ENCODE data around the gene USPL1.

USPL1 gene

GRCh38 chr13:30624630-30625029, 6.9 kb downstream of the USPL1 start:
- Histone ChIP-seq H3K27me3 (ENCODE audit: insufficient read depth, poor library complexity, severe bottlenecking) (no peaks in the 10 kb centered on the region), H3K4me1 (ENCODE audit: insufficient read depth, poor library complexity, severe bottlenecking) (peaks cover 10% of the 10 kb centered on the region), H3K27ac (ENCODE audit: poor library complexity, severe bottlenecking) (no peak overlapping the region), H3K9me3 (ENCODE audit: severe bottlenecking) (no peaks in the 10 kb centered on the region), H3K4me3 (ENCODE audit: severe bottlenecking) (no peak overlapping the region), H3K36me3 (ENCODE audit: low read depth) (peaks cover 70% of the 10 kb centered on the region)
- no peak for DNase-seq (ENCODE audit: low spot score)
- no peak for ATAC-seq (ENCODE audit: low read depth)
- TF ChIP-seq, protein P1, sequence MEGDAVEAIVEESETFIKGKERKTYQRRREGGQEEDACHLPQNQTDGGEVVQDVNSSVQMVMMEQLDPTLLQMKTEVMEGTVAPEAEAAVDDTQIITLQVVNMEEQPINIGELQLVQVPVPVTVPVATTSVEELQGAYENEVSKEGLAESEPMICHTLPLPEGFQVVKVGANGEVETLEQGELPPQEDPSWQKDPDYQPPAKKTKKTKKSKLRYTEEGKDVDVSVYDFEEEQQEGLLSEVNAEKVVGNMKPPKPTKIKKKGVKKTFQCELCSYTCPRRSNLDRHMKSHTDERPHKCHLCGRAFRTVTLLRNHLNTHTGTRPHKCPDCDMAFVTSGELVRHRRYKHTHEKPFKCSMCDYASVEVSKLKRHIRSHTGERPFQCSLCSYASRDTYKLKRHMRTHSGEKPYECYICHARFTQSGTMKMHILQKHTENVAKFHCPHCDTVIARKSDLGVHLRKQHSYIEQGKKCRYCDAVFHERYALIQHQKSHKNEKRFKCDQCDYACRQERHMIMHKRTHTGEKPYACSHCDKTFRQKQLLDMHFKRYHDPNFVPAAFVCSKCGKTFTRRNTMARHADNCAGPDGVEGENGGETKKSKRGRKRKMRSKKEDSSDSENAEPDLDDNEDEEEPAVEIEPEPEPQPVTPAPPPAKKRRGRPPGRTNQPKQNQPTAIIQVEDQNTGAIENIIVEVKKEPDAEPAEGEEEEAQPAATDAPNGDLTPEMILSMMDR (IDR thresholded peaks at IDR 0.05; ENCODE audit: poor library complexity, severe bottlenecking): no peak

- no peaks in the 10 kb centered on the region for H3K27me3 ChIP-seq (ENCODE audit: insufficient read depth, poor library complexity, severe bottlenecking)
- no peak overlapping the region for H3K27ac ChIP-seq (ENCODE audit: poor library complexity, severe bottlenecking)
- TF ChIP-seq, protein P1 (IDR thresholded peaks at IDR 0.05; ENCODE audit: poor library complexity, severe bottlenecking): no peak
- ATAC-seq (ENCODE audit: low read depth): no peak
- peaks cover 69% of the 10 kb centered on the region for H3K36me3 ChIP-seq (ENCODE audit: low read depth)
- no peaks in the 10 kb centered on the region for H3K4me1 ChIP-seq (ENCODE audit: insufficient read depth, poor library complexity, severe bottlenecking)
- H3K4me3 ChIP-seq (ENCODE audit: severe bottlenecking): no peak overlapping the region
- H3K9me3 ChIP-seq (ENCODE audit: severe bottlenecking): no peaks in the 10 kb centered on the region
- no peak for DNase-seq (ENCODE audit: low spot score)
Observed at GRCh38 chr13:30629527-30629926, 11.8 kb downstream of the USPL1 start.

DNA sequence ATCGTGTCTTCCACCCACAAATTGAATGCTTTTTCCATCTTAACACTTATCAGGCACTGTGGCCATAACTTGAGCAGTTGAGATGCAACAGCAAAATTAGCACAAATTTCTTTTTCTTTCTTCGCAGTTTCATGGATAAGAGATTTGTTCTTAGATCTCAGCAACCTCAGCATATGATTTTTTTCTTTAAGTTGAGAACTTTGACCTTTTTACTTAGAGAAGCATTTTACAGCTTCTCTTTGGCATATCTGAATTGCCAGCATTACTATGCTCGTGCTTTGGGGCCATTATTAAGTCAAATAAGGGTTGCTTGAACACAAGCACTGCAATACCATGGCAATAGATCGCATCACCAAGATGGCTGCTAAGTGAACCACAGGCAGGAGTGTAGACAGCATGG, 16.1 kb downstream of the USPL1 start:
- H3K9me3 ChIP-seq (ENCODE audit: severe bottlenecking): no peaks in the 10 kb centered on the region
- no peak overlapping the region for H3K4me3 ChIP-seq (ENCODE audit: severe bottlenecking)
- H3K27me3 ChIP-seq (ENCODE audit: insufficient read depth, poor library complexity, severe bottlenecking): no peaks in the 10 kb centered on the region
- ATAC-seq (ENCODE audit: low read depth) (no peak), DNase-seq (ENCODE audit: low spot score) (no peak)
- H3K36me3 ChIP-seq (ENCODE audit: low read depth): peaks cover 77% of the 10 kb centered on the region
- no peak overlapping the region for H3K27ac ChIP-seq (ENCODE audit: poor library complexity, severe bottlenecking)
- TF ChIP-seq, protein P1 (IDR thresholded peaks at IDR 0.05; ENCODE audit: poor library complexity, severe bottlenecking): no peak
- peaks cover 3% of the 10 kb centered on the region for H3K4me1 ChIP-seq (ENCODE audit: insufficient read depth, poor library complexity, severe bottlenecking)

- TF ChIP-seq, protein P1 (IDR thresholded peaks at IDR 0.05; ENCODE audit: poor library complexity, severe bottlenecking): no peak
- ATAC-seq (ENCODE audit: low read depth) (no peak), DNase-seq (ENCODE audit: low spot score) (no peak)
- Histone ChIP-seq H3K36me3 (ENCODE audit: low read depth) (peaks cover 81% of the 10 kb centered on the region), H3K4me3 (ENCODE audit: severe bottlenecking) (no peak overlapping the region), H3K27ac (ENCODE audit: poor library complexity, severe bottlenecking) (no peak overlapping the region), H3K4me1 (ENCODE audit: insufficient read depth, poor library complexity, severe bottlenecking) (peaks cover 3% of the 10 kb centered on the region), H3K9me3 (ENCODE audit: severe bottlenecking) (no peaks in the 10 kb centered on the region), H3K27me3 (ENCODE audit: insufficient read depth, poor library complexity, severe bottlenecking) (no peaks in the 10 kb centered on the region)
Observed at GRCh38 chr13:30634838-30635237, 17.1 kb downstream of the USPL1 start.

- no peaks in the 10 kb centered on the region for H3K9me3 ChIP-seq (ENCODE audit: severe bottlenecking)
- H3K36me3 ChIP-seq (ENCODE audit: low read depth): peaks cover 76% of the 10 kb centered on the region
- no peak overlapping the region for H3K27ac ChIP-seq (ENCODE audit: poor library complexity, severe bottlenecking)
- peaks cover 3% of the 10 kb centered on the region for H3K4me1 ChIP-seq (ENCODE audit: insufficient read depth, poor library complexity, severe bottlenecking)
- DNase-seq (ENCODE audit: low spot score) (no peak), ATAC-seq (ENCODE audit: low read depth) (no peak)
- TF ChIP-seq, protein P1 (IDR thresholded peaks at IDR 0.05; ENCODE audit: poor library complexity, severe bottlenecking): no peak
- H3K4me3 ChIP-seq (ENCODE audit: severe bottlenecking): no peak overlapping the region
- H3K27me3 ChIP-seq (ENCODE audit: insufficient read depth, poor library complexity, severe bottlenecking): no peaks in the 10 kb centered on the region
Observed at GRCh38 chr13:30638301-30638700, 20.6 kb downstream of the USPL1 start.
